GM18868 (cell line): ENCODE data around the gene SERPINA4.

Experiments used
- ATAC-seq: cut with Tn5 transposase; IDR thresholded peaks from one replicate; pipeline ENCODE4 v1.9.1; 2021; ENCODE audit warnings: mild to moderate bottlenecking, moderate library complexity; ENCODE audit not compliant: unreplicated experiment

SERPINA4 gene

GRCh38 chr14:94613720-94614644 lies 52.7 kb downstream of the SERPINA4 start:
- ATAC-seq = no peak

DNA sequence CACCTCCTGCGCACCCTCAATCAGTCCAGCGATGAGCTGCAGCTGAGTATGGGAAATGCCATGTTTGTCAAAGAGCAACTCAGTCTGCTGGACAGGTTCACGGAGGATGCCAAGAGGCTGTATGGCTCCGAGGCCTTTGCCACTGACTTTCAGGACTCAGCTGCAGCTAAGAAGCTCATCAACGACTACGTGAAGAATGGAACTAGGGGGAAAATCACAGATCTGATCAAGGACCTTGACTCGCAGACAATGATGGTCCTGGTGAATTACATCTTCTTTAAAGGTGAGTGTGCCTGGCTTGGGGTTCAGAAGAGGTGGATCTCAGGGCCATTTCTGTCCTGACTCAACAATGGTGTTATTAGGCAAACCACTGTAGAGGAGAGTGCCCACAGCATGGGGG lies 53.6 kb downstream of the SERPINA4 start:
- no peak for ATAC-seq

- no peak for ATAC-seq
Measured at GRCh38 chr14:94615254-94615653, 54.0 kb downstream of the SERPINA4 start.

DNA sequence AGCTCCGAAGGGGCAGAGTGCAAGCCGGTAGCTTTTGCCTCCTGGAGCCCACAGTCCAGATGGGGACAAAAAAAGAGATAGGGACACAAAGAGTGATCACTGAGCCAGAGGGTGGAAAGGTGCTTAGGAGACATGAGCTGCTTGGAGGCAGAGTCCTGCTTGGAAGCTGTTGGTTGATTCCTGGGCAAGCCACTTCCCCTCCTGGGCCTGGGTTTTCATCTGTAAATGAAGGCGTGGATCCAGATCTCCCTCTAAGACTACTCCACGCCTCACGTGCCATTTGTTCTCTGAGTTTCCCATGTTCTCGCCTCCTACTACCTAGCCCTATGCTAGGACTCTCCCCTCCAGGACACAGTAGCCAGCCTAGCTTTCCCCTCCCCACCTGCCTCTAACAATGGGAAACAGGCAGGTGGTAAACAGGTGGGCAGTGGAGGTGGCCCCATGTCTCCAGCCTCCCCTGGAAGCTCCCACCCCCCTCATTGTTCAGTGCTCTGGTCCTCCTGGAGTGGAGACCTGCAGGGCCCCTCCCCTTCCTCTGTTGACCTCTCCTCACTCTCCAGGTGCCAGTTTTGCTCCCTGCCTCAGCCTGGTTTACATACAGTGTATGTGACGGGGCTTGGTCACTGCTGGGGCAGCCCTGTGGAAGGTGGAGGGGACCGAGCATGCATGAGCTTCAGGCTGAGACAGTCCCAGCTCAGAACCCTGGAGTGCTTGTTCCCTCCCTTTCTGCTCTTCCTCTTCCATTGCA lies 54.8 kb downstream of the SERPINA4 start:
- ATAC-seq = no peak

DNA sequence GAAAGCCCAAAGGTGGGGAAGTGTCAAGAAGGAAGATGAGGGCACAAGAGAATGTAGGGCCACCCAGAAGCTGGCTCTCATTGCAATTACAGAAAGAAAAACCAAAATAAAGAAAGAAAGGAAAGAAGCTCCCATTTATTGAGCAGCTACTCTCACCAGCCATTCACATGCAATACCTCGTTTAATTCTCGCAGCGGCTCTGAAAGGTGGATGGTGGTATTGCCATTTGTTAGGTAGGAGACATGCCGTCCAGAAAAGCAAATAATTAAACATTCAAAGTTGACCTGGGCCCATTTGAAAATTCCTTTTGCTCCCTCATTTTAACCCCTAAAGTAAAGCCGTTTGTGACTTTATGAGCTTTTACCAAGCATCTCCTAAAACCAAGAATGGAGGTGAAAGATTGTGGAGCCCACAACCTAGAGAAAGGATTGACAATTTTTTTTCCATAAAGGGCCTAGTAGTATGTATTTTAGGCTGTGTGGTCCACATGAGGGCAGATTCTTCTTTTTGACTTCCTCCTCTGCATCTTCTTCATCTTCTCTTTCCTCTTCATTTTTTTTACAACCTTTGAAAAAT lies 56.2 kb downstream of the SERPINA4 start:
- no peak for ATAC-seq

DNA sequence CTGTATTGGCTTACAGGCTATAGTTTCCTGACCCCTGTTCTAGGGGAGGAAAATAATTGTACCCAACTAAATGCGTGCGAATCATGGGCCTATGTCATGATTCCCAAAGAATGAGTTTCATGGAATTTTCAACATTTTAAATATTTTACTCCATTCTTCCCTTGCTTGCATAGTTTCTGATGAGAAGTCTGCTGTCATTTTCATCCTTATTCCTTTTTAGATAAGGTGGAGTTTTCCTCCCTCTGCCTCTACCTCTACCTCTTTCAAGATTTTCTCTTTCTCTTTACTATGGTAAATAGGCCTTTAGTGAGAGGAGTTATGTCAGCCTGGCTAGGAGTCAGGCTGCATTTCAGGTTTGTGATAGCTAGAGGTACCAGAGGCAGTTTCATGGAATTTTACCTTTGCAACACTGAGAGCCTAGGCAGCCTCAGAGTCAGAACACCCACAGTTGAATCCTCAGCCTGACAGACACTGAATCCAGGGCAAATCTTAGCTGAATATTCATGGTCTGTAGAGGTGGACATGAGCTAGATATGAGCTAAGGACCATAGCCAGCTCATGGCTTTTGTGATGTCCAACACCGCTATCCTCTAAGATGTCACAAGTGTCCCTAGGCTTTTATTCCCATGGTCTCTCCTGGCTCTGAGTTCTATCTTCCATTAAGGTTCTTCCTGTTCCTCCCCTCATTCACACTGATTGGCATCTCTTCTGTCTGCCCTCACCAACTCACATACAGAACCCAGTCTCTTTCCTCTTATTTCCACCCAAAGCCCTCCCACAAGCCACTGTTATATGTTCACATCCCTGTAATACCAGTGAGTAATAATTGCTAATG lies 57.0 kb downstream of the SERPINA4 start:
- ATAC-seq = no peak

GRCh38 chr14:94619297-94619696 lies 58.1 kb downstream of the SERPINA4 start:
- ATAC-seq = no peak
